ENCODE data around the gene SLC38A3.
A peak's percentile ranks its signal among the peaks of the same experiment; 100 is the strongest.
"Not testable (repeated sequence)": the region's sequence is repeated elsewhere in the genome, so short reads cannot be mapped to it uniquely, and the experiment has no call there.

The SLC38A3 gene

GRCh38 chr3:50231581-50231980, 26.5 kb downstream of the SLC38A3 start:
- DNase-seq (ENCODE audit: low spot score) = no peak

GRCh38 chr3:50232303-50232702, 27.2 kb downstream of the SLC38A3 start:
- DNase-seq (ENCODE audit: low spot score) = no peak

- DNase-seq (ENCODE audit: low spot score) = no peak
Observed at GRCh38 chr3:50233176-50233575, 28.1 kb downstream of the SLC38A3 start.

- DNase-seq (ENCODE audit: low spot score) = peak; percentile 99
Observed at GRCh38 chr3:50235716-50236483, 30.8 kb downstream of the SLC38A3 start, which contains the start of gene GNAI2. Gene GNAI2 (plus strand): TSS chr3:50236204. CDS start chr3:50236336, 132 bp downstream.

- DNase-seq (ENCODE audit: low spot score) = no peak
Observed at GRCh38 chr3:50236484-50237132, 31.5 kb downstream of the SLC38A3 start.

- no peak for DNase-seq (ENCODE audit: low spot score)
Observed at GRCh38 chr3:50237133-50237651, 32.1 kb downstream of the SLC38A3 start.

GRCh38 chr3:50237754-50238548, 32.9 kb downstream of the SLC38A3 start:
- DNase-seq (ENCODE audit: low spot score) = no peak

- no peak for DNase-seq (ENCODE audit: low spot score)
Observed at GRCh38 chr3:50238549-50239026, 33.5 kb downstream of the SLC38A3 start.

- DNase-seq (ENCODE audit: low spot score) = no peak
Observed at GRCh38 chr3:50239649-50240048, 34.6 kb downstream of the SLC38A3 start.

GRCh38 chr3:50241163-50241562, 36.1 kb downstream of the SLC38A3 start:
- no peak for DNase-seq (ENCODE audit: low spot score)

- DNase-seq (ENCODE audit: low spot score) = no peak
Observed at GRCh38 chr3:50241713-50242380, 36.8 kb downstream of the SLC38A3 start.

- no peak for DNase-seq (ENCODE audit: low spot score)
Observed at GRCh38 chr3:50242381-50242770, 37.3 kb downstream of the SLC38A3 start.

- no peak for DNase-seq (ENCODE audit: low spot score)
Observed at GRCh38 chr3:50242851-50243542, 37.9 kb downstream of the SLC38A3 start.

- DNase-seq (ENCODE audit: low spot score) = no peak
Observed at GRCh38 chr3:50243543-50243895, 38.4 kb downstream of the SLC38A3 start.

GRCh38 chr3:50244813-50245212, 39.7 kb downstream of the SLC38A3 start:
- not testable (repeated sequence) for DNase-seq (ENCODE audit: low spot score)

GRCh38 chr3:50245251-50245745, 40.2 kb downstream of the SLC38A3 start:
- DNase-seq (ENCODE audit: low spot score) = no peak

GRCh38 chr3:50245831-50246516, 40.9 kb downstream of the SLC38A3 start:
- DNase-seq (ENCODE audit: low spot score) = peak; percentile 85

GRCh38 chr3:50246517-50246954, 41.5 kb downstream of the SLC38A3 start:
- no peak for DNase-seq (ENCODE audit: low spot score)

GRCh38 chr3:50248387-50248786, 43.3 kb downstream of the SLC38A3 start:
- DNase-seq (ENCODE audit: low spot score) = no peak

- no peak for DNase-seq (ENCODE audit: low spot score)
Observed at GRCh38 chr3:50249457-50249856, 44.4 kb downstream of the SLC38A3 start.

All from putamen (tissue), 1 donor.